Activated naive CD8-positive, alpha-beta T cell treated with anti-CD3 and anti-CD28 coated beads, Interleukin-2, amount 50 U/mL, for 24 hours (primary cell): ENCODE measurements around the gene JMJD6.
A peak's percentile ranks its signal among the peaks of the same experiment; 100 is the strongest.
"Not testable (repeated sequence)": the region's sequence is repeated elsewhere in the genome, so short reads cannot be mapped to it uniquely, and the experiment has no call there.

ENCODE experiments used
- ATAC-seq: fragments of 150-1000 bp; cut with Tn5 transposase; one replicate; pipeline ENCODE4 v1.10.0; 2021
- DNase-seq: peaks from one replicate; pipeline ENCODE4 v3.0.0; 2021
- H3K27ac Mint-ChIP-seq: one replicate; pipeline ENCODE4 v1.8.0; 2021; ENCODE audit warnings: mild to moderate bottlenecking, mixed read lengths
- H3K27me3 Mint-ChIP-seq: one replicate; pipeline ENCODE4 v1.8.0; 2021; ENCODE audit warnings: mixed read lengths
- H3K36me3 Mint-ChIP-seq: one replicate; pipeline ENCODE4 v1.8.0; 2021; ENCODE audit warnings: low read depth, mixed read lengths
- H3K4me1 Mint-ChIP-seq: one replicate; pipeline ENCODE4 v1.8.0; 2021; ENCODE audit warnings: mixed read lengths
- H3K4me3 Mint-ChIP-seq: one replicate; pipeline ENCODE4 v1.8.0; 2021; ENCODE audit warnings: mild to moderate bottlenecking, moderate library complexity, mixed read lengths
- H3K9me3 Mint-ChIP-seq: one replicate; pipeline ENCODE4 v1.8.0; 2021; ENCODE audit warnings: mixed read lengths

JMJD6 gene

GRCh38 chr17:76715496-76715830 is 10.9 kb downstream of the JMJD6 start:
- no peaks in the 10 kb centered on the region for H3K27me3 Mint-ChIP-seq
- H3K4me1 Mint-ChIP-seq, result peaks cover 59% of the 10 kb centered on the region
- H3K4me3 Mint-ChIP-seq, result peak overlapping the region; percentile 58
- DNase-seq (no peak), ATAC-seq (no peak)
- peak overlapping the region; percentile 90 for H3K27ac Mint-ChIP-seq
- no peaks in the 10 kb centered on the region for H3K9me3 Mint-ChIP-seq
- H3K36me3 Mint-ChIP-seq, result peaks cover 50% of the 10 kb centered on the region

GRCh38 chr17:76714822-76715495 is 11.4 kb downstream of the JMJD6 start:
- peak overlapping the region; percentile 90 for H3K27ac Mint-ChIP-seq
- DNase-seq, result peak; percentile 83
- peak overlapping the region; percentile 35 for H3K4me3 Mint-ChIP-seq
- peaks cover 60% of the 10 kb centered on the region for H3K4me1 Mint-ChIP-seq
- H3K27me3 Mint-ChIP-seq, result no peaks in the 10 kb centered on the region
- no peak for ATAC-seq
- peaks cover 47% of the 10 kb centered on the region for H3K36me3 Mint-ChIP-seq
- H3K9me3 Mint-ChIP-seq, result no peaks in the 10 kb centered on the region

- Mint-ChIP-seq H3K27me3 (no peaks in the 10 kb centered on the region), H3K36me3 (peaks cover 42% of the 10 kb centered on the region), H3K9me3 (no peaks in the 10 kb centered on the region), H3K4me3 (no peak overlapping the region), H3K27ac (peak overlapping the region; percentile 8), H3K4me1 (peaks cover 65% of the 10 kb centered on the region)
- no peak for DNase-seq
- ATAC-seq, result no peak
These were observed 12.1 kb downstream of the JMJD6 start for GRCh38 chr17:76714336-76714735.

- H3K4me1 Mint-ChIP-seq, result peaks cover 67% of the 10 kb centered on the region
These were observed 12.6 kb downstream of the JMJD6 start for GRCh38 chr17:76713765-76714164.

GRCh38 chr17:76712321-76712720 is 14.1 kb downstream of the JMJD6 start:
- H3K27me3 Mint-ChIP-seq, ATAC-seq, H3K27ac Mint-ChIP-seq, H3K9me3 Mint-ChIP-seq, DNase-seq, H3K4me3 Mint-ChIP-seq: not testable (repeated sequence)
- H3K4me1 Mint-ChIP-seq, result peaks cover 63% of the 10 kb centered on the region
- peaks cover 29% of the 10 kb centered on the region for H3K36me3 Mint-ChIP-seq

More at GRCh38 chr17:76713765-76714164, 12.6 kb downstream of the JMJD6 start:
- ATAC-seq (no peak), DNase-seq (no peak)
- Mint-ChIP-seq H3K4me3 (no peak overlapping the region), H3K36me3 (peaks cover 38% of the 10 kb centered on the region), H3K9me3 (no peaks in the 10 kb centered on the region), H3K27ac (peak overlapping the region; percentile 8), H3K27me3 (no peaks in the 10 kb centered on the region)

- Mint-ChIP-seq H3K36me3 (peaks cover 21% of the 10 kb centered on the region), H3K4me1 (peaks cover 50% of the 10 kb centered on the region), H3K27ac (peak within 1 kb of the TSS; percentile 46), H3K9me3 (no peaks in the 10 kb centered on the region), H3K4me3 (peak within 1 kb of the TSS; percentile 70), H3K27me3 (no peaks in the 10 kb centered on the region)
- ATAC-seq, result peak; percentile 62
- peak; percentile 76 for DNase-seq
These were observed 15.4 kb downstream of the JMJD6 start, which contains the start of gene MXRA7 for GRCh38 chr17:76710863-76711611. MXRA7 (minus strand) TSS chr17:76710965; CDS start chr17:76710946, 19 bp downstream.

GRCh38 chr17:76709951-76710862 is 16.2 kb downstream of the JMJD6 start:
- not testable (repeated sequence) for DNase-seq, H3K27ac Mint-ChIP-seq, H3K27me3 Mint-ChIP-seq, H3K9me3 Mint-ChIP-seq
- peak overlapping the region; percentile 70 for H3K4me3 Mint-ChIP-seq
- H3K36me3 Mint-ChIP-seq, result peaks cover 14% of the 10 kb centered on the region
- H3K4me1 Mint-ChIP-seq, result peaks cover 41% of the 10 kb centered on the region
- ATAC-seq, result peak; percentile 5

- peaks cover 12% of the 10 kb centered on the region for H3K36me3 Mint-ChIP-seq
- H3K27ac Mint-ChIP-seq, result no peak overlapping the region
- DNase-seq, result no peak
- peaks cover 34% of the 10 kb centered on the region for H3K4me1 Mint-ChIP-seq
- no peaks in the 10 kb centered on the region for H3K9me3 Mint-ChIP-seq
- no peak for ATAC-seq
- H3K27me3 Mint-ChIP-seq, result no peaks in the 10 kb centered on the region
- H3K4me3 Mint-ChIP-seq, result peak overlapping the region; percentile 70
These were observed 17.1 kb downstream of the JMJD6 start for GRCh38 chr17:76709077-76709950.

- no peak overlapping the region for H3K4me3 Mint-ChIP-seq
- H3K36me3 Mint-ChIP-seq, result peaks cover 4% of the 10 kb centered on the region
- H3K4me1 Mint-ChIP-seq, result peaks cover 23% of the 10 kb centered on the region
- H3K27me3 Mint-ChIP-seq, result no peaks in the 10 kb centered on the region
- H3K9me3 Mint-ChIP-seq, result no peaks in the 10 kb centered on the region
- H3K27ac Mint-ChIP-seq, result no peak overlapping the region
- DNase-seq (no peak), ATAC-seq (no peak)
These were observed 18.2 kb downstream of the JMJD6 start for GRCh38 chr17:76707985-76708807.

- no peak for DNase-seq
- no peaks in the 10 kb centered on the region for H3K36me3 Mint-ChIP-seq
- H3K9me3 Mint-ChIP-seq, result no peaks in the 10 kb centered on the region
- no peak for ATAC-seq
- peaks cover 21% of the 10 kb centered on the region for H3K4me1 Mint-ChIP-seq
- H3K27ac Mint-ChIP-seq, result no peak overlapping the region
- no peak overlapping the region for H3K4me3 Mint-ChIP-seq
- H3K27me3 Mint-ChIP-seq, result no peaks in the 10 kb centered on the region
These were observed 19.6 kb downstream of the JMJD6 start for GRCh38 chr17:76706817-76707216.

GRCh38 chr17:76704805-76705204 is 21.6 kb downstream of the JMJD6 start:
- Mint-ChIP-seq H3K4me3 (no peak overlapping the region), H3K9me3 (no peaks in the 10 kb centered on the region), H3K4me1 (peaks cover 15% of the 10 kb centered on the region), H3K27me3 (no peaks in the 10 kb centered on the region), H3K27ac (no peak overlapping the region), H3K36me3 (no peaks in the 10 kb centered on the region)
- ATAC-seq (no peak), DNase-seq (no peak)

- no peak overlapping the region for H3K4me3 Mint-ChIP-seq
- ATAC-seq (no peak), DNase-seq (no peak)
- H3K36me3 Mint-ChIP-seq, result no peaks in the 10 kb centered on the region
- H3K27me3 Mint-ChIP-seq, result no peaks in the 10 kb centered on the region
- no peaks in the 10 kb centered on the region for H3K9me3 Mint-ChIP-seq
- no peak overlapping the region for H3K27ac Mint-ChIP-seq
- H3K4me1 Mint-ChIP-seq, result peaks cover 3% of the 10 kb centered on the region
These were observed 23.3 kb downstream of the JMJD6 start for GRCh38 chr17:76702941-76703637.

- DNase-seq, result no peak
- Mint-ChIP-seq H3K4me1 (peaks cover 3% of the 10 kb centered on the region), H3K27ac (no peak overlapping the region), H3K36me3 (no peaks in the 10 kb centered on the region), H3K4me3 (no peak overlapping the region), H3K27me3 (no peaks in the 10 kb centered on the region), H3K9me3 (no peaks in the 10 kb centered on the region)
- ATAC-seq, result no peak
These were observed 24.3 kb downstream of the JMJD6 start for GRCh38 chr17:76702076-76702475.
